HepG2 (cell line): ENCODE data around the gene SERINC1.

ENCODE experiments used
- JUND ChIP-seq: sonication (generic); formaldehyde crosslinking; IDR thresholded peaks from 2 replicates; pipeline ENCODE4 v1.8.0; 2022; ENCODE audit warnings: mild to moderate bottlenecking, missing genetic modification reagents
- MED8 ChIP-seq: sonication (generic); formaldehyde crosslinking; IDR thresholded peaks from 2 replicates; pipeline ENCODE4 v1.8.1; 2023; ENCODE audit warnings: mild to moderate bottlenecking, missing genetic modification reagents; ENCODE audit not compliant: insufficient replicate concordance
- ZBTB39 ChIP-seq: sonication (generic); formaldehyde crosslinking; IDR thresholded peaks from 2 replicates; pipeline ENCODE4 v1.5.0; 2020; ENCODE audit warnings: missing genetic modification reagents

- TF ChIP-seq ZBTB39 (CRISPR knock-in tag) (no peak), JUND (CRISPR knock-in tag) (no peak), MED8 (no peak)
These were observed 71.5 kb downstream of the SERINC1 start for GRCh38 chr6:122400121-122400450.
